Measurements from ENCODE around the gene TMEM63B.
A peak's percentile ranks its signal among the peaks of the same experiment; 100 is the strongest.

The TMEM63B gene

DNA sequence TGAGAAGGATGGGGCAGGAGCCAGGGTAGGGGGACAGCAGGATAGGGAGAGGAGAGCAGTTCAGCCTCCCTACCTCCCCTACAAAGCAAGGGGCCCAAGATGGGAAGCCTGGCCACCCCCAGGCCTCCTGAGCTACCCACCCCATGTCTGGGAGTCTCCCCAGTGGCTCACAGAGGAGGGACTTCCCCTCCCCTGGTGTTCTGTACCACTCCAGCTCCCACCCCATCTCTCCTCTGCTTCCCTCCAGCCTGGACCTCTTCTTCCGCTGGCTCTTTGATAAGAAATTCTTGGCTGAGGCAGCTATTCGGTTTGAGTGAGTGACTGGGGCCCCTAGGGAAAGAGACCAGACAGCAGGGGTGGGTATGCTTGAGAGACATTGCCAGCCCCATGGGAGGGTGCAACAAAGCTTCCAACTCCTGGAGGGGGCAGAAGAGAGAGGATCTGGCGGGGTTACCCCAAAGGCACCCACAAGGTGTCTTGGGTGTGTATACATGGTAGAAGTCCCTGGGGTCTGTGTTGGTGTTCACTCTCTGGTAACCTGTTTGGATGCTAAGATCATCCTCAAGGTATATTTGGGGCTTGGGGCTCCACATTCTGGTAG lies 23.1 kb downstream of the TMEM63B start:
- H3K27ac ChIP-seq: no peak overlapping the region
- TF ChIP-seq, protein P1, sequence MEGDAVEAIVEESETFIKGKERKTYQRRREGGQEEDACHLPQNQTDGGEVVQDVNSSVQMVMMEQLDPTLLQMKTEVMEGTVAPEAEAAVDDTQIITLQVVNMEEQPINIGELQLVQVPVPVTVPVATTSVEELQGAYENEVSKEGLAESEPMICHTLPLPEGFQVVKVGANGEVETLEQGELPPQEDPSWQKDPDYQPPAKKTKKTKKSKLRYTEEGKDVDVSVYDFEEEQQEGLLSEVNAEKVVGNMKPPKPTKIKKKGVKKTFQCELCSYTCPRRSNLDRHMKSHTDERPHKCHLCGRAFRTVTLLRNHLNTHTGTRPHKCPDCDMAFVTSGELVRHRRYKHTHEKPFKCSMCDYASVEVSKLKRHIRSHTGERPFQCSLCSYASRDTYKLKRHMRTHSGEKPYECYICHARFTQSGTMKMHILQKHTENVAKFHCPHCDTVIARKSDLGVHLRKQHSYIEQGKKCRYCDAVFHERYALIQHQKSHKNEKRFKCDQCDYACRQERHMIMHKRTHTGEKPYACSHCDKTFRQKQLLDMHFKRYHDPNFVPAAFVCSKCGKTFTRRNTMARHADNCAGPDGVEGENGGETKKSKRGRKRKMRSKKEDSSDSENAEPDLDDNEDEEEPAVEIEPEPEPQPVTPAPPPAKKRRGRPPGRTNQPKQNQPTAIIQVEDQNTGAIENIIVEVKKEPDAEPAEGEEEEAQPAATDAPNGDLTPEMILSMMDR (conservative IDR thresholded peaks at IDR 0.05): no peak
- no peak for TF ChIP-seq ZFX (IDR thresholded peaks at IDR 0.05)

DNA sequence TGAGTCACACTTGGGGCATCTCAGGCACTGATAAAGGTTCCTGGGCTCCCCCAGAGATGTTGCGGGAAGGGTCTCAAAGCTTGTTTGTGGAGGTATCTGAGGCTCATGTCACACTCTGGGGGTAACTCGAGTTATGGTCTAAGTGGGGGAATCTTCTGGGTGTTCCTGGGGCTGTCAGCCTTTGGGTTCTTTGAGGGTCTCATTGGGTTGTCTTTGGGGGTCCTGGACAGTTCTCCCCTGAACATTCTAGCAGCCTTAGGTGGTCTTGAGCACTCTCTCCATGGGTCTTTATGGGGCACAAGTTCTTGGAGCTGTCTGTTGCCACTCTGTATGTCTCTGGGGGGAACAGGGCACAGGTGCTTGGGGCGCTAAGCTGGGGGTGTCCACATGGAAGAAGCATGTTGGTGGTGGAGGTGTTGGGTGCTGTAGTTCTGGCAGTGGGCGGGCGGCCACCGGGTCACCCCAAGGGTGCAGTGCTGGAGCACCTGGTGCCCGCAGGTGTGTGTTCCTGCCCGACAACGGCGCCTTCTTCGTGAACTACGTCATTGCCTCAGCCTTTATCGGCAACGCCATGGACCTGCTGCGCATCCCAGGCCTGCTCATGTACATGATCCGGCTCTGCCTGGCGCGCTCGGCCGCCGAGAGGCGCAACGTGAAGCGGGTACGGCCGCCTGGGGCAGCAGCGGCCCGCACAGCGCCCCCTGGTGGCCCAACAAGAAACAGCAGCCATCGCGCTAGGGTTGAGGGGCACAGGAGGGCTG lies 24.2 kb downstream of the TMEM63B start:
- H3K27ac ChIP-seq: no peak overlapping the region
- TF ChIP-seq ZFX (IDR thresholded peaks at IDR 0.05): no peak
- TF ChIP-seq, protein P1 (conservative IDR thresholded peaks at IDR 0.05): peak; percentile 100

GRCh38 chr6:44152109-44152461 lies 24.7 kb downstream of the TMEM63B start:
- TF ChIP-seq, protein P1 (conservative IDR thresholded peaks at IDR 0.05): peak; percentile 31
- no peak for TF ChIP-seq ZFX (IDR thresholded peaks at IDR 0.05)
- H3K27ac ChIP-seq: no peak overlapping the region

DNA sequence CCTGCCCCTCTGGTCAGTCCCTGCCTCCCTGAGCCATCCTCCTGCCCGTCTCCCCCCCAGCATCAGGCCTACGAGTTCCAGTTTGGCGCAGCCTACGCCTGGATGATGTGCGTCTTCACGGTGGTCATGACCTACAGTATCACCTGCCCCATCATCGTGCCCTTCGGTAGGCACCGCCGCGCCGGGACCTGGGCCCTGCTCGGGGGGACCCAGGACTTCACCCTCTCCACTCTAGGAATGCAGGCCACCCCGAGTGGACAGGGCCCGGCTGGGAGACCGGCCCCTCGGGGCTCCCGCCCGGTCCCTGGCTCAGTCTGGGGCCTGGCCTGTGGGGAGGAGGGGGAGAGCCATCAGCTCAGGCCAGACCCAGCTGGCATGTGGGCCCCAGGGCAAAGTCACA lies 25.2 kb downstream of the TMEM63B start:
- no peak for TF ChIP-seq ZFX (IDR thresholded peaks at IDR 0.05)
- TF ChIP-seq, protein P1 (conservative IDR thresholded peaks at IDR 0.05): no peak
- no peak overlapping the region for H3K27ac ChIP-seq

GRCh38 chr6:44154067-44154466 lies 26.7 kb downstream of the TMEM63B start:
- TF ChIP-seq ZFX (IDR thresholded peaks at IDR 0.05): no peak
- TF ChIP-seq, protein P1 (conservative IDR thresholded peaks at IDR 0.05): no peak
- H3K27ac ChIP-seq: no peak overlapping the region

DNA sequence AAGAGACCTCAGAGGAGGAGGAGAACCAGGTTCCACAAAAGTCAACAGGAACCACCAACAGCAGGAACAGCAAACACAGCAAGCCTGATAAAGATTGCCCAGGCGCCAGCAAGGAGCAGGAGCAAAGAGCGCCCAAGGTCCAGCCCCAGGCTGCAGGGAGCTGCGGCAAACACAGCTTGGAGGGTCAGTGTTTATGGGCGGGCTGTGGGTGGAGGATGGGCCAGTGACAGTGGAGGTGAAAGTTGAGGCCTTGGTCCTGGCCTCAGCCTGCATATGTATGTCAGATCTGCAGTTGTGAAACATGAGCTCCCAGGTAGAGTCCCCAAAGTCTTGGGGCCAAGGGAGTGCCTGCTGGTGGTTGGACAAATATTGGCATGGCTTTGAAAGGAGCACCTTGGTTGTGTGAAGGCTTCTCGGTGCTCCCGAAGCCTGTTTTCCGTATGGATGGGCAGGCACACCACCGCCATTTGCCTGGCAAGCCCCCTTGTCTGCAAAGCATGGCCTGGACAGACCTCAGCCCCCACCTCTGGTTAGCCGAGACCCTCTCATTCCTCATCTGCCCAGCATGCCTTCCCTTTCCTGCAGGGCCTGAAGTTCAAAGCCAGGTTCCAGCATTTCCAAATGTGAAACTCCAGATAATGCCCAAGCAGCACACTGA lies 29.3 kb downstream of the TMEM63B start:
- TF ChIP-seq ZFX (IDR thresholded peaks at IDR 0.05): peak; percentile 30; the same call in 1 of the 2 replicates
- TF ChIP-seq, protein P1 (conservative IDR thresholded peaks at IDR 0.05): no peak
- H3K27ac ChIP-seq: peak overlapping the region; percentile 84

DNA sequence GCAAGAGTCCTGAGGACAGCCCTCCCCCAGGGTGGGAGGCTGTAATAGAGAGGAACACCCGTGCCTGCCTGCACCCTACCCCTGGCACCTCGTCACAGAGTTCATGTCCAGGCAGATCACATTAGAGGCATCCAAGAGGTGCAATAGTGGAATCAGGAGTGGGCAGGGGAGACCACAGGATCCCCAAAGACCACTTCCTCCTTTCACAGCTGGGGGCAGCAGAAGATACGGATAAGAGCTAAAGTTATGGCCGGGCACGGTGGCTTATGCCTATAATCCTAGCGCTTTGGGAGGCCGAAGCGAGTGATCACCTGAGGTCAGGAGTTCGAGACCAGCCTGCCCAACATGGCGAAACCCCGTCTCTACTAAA lies 29.8 kb downstream of the TMEM63B start:
- H3K27ac ChIP-seq: peak overlapping the region; percentile 84
- TF ChIP-seq ZFX (IDR thresholded peaks at IDR 0.05): no peak
- TF ChIP-seq, protein P1 (conservative IDR thresholded peaks at IDR 0.05): no peak
